Kidney epithelial cell (primary cell): Measurements from ENCODE around the gene WRAP73. TPM values are rescaled to one million over a fixed set of nuclear protein-coding genes. Genes with fewer than 3 reads are reported as not detected.

ENCODE experiments used
- DNase-seq: peaks from one replicate; pipeline ENCODE4 v3.0.0-alpha.2; 2010; ENCODE audit warnings: low read depth
- H3K27me3 ChIP-seq: 2 replicates; pipeline ENCODE4 v1.6.0; 2011; ENCODE audit warnings: low read length; ENCODE audit not compliant: control insufficient read depth, insufficient read depth
- H3K36me3 ChIP-seq: 2 replicates; pipeline ENCODE4 v1.5.1; 2011; ENCODE audit warnings: low read length; ENCODE audit not compliant: control insufficient read depth, insufficient read depth
- H3K4me3 ChIP-seq: 2 replicates; pipeline ENCODE4 v1.5.1; 2011; ENCODE audit warnings: low read depth, mild to moderate bottlenecking, control low read depth, low read length
- total RNA-seq: library from RNA; depleted of rRNA; stranded (reverse); fragments of >200 nt; gene quantifications from 2 replicates; pipeline ENCODE4 v1.2.3, GENCODE V29; 2015
- TF ChIP-seq, protein P1 (sequence below): IDR thresholded peaks from 2 replicates; pipeline ENCODE4 v1.5.1; 2011; ENCODE audit warnings: mild to moderate bottlenecking, moderate library complexity, low read length, control low read depth, inconsistent platforms; ENCODE audit not compliant: insufficient read depth, poor library complexity, severe bottlenecking

Gene WRAP73
- total RNA-seq, 1 donor from 2014 or later: 35.2 TPM

GRCh38 chr1:3630161-3630611 lies 19.7 kb downstream of the WRAP73 start:
- TF ChIP-seq, protein P1, sequence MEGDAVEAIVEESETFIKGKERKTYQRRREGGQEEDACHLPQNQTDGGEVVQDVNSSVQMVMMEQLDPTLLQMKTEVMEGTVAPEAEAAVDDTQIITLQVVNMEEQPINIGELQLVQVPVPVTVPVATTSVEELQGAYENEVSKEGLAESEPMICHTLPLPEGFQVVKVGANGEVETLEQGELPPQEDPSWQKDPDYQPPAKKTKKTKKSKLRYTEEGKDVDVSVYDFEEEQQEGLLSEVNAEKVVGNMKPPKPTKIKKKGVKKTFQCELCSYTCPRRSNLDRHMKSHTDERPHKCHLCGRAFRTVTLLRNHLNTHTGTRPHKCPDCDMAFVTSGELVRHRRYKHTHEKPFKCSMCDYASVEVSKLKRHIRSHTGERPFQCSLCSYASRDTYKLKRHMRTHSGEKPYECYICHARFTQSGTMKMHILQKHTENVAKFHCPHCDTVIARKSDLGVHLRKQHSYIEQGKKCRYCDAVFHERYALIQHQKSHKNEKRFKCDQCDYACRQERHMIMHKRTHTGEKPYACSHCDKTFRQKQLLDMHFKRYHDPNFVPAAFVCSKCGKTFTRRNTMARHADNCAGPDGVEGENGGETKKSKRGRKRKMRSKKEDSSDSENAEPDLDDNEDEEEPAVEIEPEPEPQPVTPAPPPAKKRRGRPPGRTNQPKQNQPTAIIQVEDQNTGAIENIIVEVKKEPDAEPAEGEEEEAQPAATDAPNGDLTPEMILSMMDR: no peak
- no peaks in the 10 kb centered on the region for H3K36me3 ChIP-seq
- H3K4me3 ChIP-seq: no peak overlapping the region
- DNase-seq: no peak
- no peaks in the 10 kb centered on the region for H3K27me3 ChIP-seq

DNA sequence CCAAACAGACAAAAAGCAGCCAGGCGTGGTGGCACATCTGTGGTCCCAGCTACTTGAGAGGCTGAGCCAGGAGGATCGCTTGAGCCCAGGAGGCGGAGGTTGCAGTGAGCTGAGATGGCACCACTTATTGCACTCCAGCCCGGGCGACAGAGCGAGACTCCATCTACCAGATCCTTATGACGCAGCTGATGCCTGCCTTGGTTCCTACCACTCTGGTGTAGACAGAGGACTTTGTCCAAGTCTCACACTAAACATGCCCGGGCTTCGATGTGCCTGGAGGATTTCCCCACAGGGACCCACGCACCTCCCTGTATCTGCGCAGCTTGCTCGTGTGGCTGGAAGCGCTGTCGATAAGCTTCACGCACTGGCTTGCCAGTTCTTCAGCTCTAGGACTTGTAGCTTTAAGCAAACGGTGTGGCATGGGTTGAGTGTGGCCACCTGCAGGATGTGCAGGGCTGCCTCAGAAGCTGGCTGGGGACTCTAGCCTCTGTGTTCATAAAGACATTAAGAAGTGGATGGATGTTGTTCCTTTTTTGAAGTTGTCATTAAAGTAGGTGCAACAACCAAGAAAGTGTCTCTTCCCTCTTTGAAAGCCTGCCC lies 20.2 kb downstream of the WRAP73 start:
- no peaks in the 10 kb centered on the region for H3K27me3 ChIP-seq
- no peak overlapping the region for H3K4me3 ChIP-seq
- DNase-seq: no peak
- H3K36me3 ChIP-seq: no peaks in the 10 kb centered on the region
- TF ChIP-seq, protein P1: no peak

DNA sequence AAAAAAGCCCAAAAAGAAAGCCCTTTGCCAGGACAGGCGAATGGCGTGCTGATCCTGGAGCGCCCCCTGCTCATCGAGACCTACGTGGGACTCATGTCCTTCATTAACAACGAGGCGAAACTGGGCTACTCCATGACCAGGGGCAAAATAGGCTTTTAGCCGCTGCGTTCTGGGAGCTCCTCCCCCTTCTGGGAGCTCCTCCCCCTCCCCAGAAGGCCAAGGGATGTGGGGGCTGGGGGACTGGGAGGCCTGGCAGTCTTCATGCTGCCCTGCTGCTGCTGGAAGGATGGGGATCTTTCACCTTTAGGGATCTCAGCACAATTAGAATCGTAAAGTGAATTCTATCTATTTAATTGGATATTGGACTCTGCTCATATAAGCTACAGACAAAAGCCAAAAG lies 21.5 kb downstream of the WRAP73 start:
- Histone ChIP-seq H3K36me3 (no peaks in the 10 kb centered on the region), H3K27me3 (no peaks in the 10 kb centered on the region), H3K4me3 (no peak overlapping the region)
- TF ChIP-seq, protein P1: no peak
- no peak for DNase-seq

DNA sequence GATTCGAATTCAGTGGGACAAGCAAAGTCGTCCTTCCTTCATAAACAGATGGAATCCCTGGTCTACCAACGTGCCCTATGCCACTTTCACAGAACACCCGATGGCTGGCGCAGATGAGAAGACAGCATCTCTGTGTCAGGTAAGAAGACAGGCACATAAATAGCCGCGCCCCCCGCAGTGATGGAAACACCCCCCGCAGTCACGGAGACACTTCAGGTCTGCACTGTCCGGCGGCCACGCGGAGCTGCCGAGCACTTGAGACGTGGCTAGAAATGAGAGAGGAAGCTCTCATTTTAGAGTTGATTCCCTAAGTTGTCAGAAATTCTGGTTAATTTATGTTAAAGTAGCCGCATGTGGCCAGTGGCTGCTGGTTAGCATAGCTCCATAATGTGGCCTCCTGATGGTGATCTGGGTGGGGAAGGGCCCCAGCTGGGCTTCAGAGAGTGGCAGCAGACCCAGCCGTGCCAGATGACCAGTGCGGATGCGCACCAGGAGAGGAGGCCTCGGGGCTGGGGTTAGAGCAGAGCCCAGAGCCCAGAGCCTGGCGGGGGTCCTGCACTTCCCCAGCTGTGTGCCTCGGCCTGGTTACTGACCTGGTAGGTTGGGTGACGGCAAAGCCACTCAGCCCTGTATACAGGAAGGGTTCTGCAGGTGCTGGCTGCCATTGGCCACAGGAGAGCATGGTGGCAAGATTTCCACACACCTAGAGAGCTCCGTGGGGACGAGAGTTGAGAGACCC lies 22.2 kb downstream of the WRAP73 start:
- DNase-seq: no peak
- Histone ChIP-seq H3K4me3 (no peak overlapping the region), H3K36me3 (no peaks in the 10 kb centered on the region), H3K27me3 (no peaks in the 10 kb centered on the region)
- TF ChIP-seq, protein P1: no peak

- Histone ChIP-seq H3K27me3 (no peaks in the 10 kb centered on the region), H3K4me3 (peak overlapping the region; percentile 76), H3K36me3 (no peaks in the 10 kb centered on the region)
- TF ChIP-seq, protein P1: no peak
- no peak for DNase-seq
These were observed 23.9 kb downstream of the WRAP73 start for GRCh38 chr1:3626025-3626424.
